Testis (tissue), 3 donors: ENCODE results near the gene TM9SF4. TPM values are rescaled to one million over a fixed set of nuclear protein-coding genes. Genes with fewer than 3 reads are reported as not detected.

Experiments used
- DNase-seq: peaks from one replicate; pipeline ENCODE4 v3.0.0-alpha.2; 2019
- H3K27ac ChIP-seq, 2 donors: fragments of 200-600 bp; sonication (generic); one replicate each; pipeline ENCODE4 v1.5.1; 2019
- H3K27me3 ChIP-seq: fragments of 200-600 bp; sonication (generic); one replicate; pipeline ENCODE4 v1.5.1; 2019
- H3K36me3 ChIP-seq: fragments of 200-600 bp; sonication (generic); one replicate; pipeline ENCODE4 v1.5.1; 2017; ENCODE audit warnings: low read depth; ENCODE audit errors: missing control alignments
- H3K4me1 ChIP-seq: fragments of 200-600 bp; sonication (generic); one replicate; pipeline ENCODE4 v1.5.1; 2019
- H3K4me3 ChIP-seq, 2 donors: fragments of 200-600 bp; sonication (generic); one replicate each; pipeline ENCODE4 v1.5.1; 2017 to 2019
- H3K9me3 ChIP-seq: fragments of 200-600 bp; sonication (generic); one replicate; pipeline ENCODE4 v1.5.1; 2017
- POLR2A ChIP-seq: fragments of 450-650 bp; IDR thresholded peaks from one replicate; pipeline ENCODE4 v1.6.1; 2017; ENCODE audit warnings: antibody characterized with exemption, mild to moderate bottlenecking, moderate library complexity
- WGBS, 2 donors: methylation state at CpG; one replicate each; pipeline ENCODE4 v1.1.5; 2018; 5-methylcytosine and 5-hydroxymethylcytosine counted together
- intact Hi-C: fragments of 100-400 bp; cut with DNase I; formaldehyde crosslinking; loops from one replicate; pipeline ENCODE4 v1.15.1; 2023; ENCODE audit warnings: low total_unique reads
- polyA plus RNA-seq: library from polyadenylated mRNA; stranded (reverse); fragments of 350-450 nt; fragmentation: Illumina TruSeq; extraction: RNeasy Lipid Tissue Mini Kit (QIAGEN cat#74804); gene quantifications from one replicate; pipeline ENCODE4 v1.2.3, GENCODE V29; 2014; ENCODE audit warnings: low read depth, low replicate concordance; ENCODE audit not compliant: insufficient read depth
- total RNA-seq, 2 donors: library from RNA; depleted of rRNA; stranded (reverse); fragments of >200 nt; gene quantifications; one replicate each; pipeline ENCODE4 v1.2.3, GENCODE V29; 2016
- TF ChIP-seq, protein P1 (sequence below), 3 experiments: fragments of 450-650 bp in 2 of 3; fragments of 200-600 bp in 1 of 3; sonication (generic) in 1 of 3; IDR thresholded peaks; one replicate each; pipeline ENCODE4 v1.5.1; 2016 to 2019; ENCODE audit warnings: antibody characterized with exemption in 3 of 3, mild to moderate bottlenecking in 2 of 3, moderate library complexity in 1 of 3

The TM9SF4 gene
- total and polyA plus RNA-seq, 3 donors from 2014 or later: 53.2 to 55.8 (median 54.3) TPM

DNA sequence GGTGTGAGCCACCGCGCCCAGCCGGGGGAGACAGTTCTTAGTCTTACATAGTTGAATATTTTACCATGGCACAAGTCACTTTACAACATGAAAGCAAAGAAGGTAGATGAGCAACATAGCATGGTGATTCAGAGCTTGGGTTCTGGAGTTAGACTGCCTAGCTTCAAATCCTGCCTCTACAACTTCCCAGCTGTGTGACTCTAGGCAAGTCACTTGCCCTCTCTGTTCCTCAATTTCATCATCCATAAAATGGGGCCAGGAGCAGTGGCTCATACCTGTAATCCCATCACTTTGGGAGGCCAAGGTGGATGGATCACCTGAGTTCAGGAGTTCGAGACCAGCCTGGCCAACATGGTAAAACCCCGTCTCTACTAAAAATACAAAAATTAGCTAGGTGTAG lies 31.2 kb upstream of the TM9SF4 start:
- WGBS, 2 donors: 77 to 94% methylated on average over 5 of the region's 5 CpGs
- H3K27me3 ChIP-seq: no peaks in the 10 kb centered on the region
- H3K4me1 ChIP-seq: no peaks in the 10 kb centered on the region
- H3K4me3 ChIP-seq: no peak overlapping the region
- H3K27ac ChIP-seq: no peak overlapping the region
- no peaks in the 10 kb centered on the region for H3K36me3 ChIP-seq
- intact Hi-C loops: no loop called here
- H3K9me3 ChIP-seq: no peaks in the 10 kb centered on the region
- TF ChIP-seq, protein P1, sequence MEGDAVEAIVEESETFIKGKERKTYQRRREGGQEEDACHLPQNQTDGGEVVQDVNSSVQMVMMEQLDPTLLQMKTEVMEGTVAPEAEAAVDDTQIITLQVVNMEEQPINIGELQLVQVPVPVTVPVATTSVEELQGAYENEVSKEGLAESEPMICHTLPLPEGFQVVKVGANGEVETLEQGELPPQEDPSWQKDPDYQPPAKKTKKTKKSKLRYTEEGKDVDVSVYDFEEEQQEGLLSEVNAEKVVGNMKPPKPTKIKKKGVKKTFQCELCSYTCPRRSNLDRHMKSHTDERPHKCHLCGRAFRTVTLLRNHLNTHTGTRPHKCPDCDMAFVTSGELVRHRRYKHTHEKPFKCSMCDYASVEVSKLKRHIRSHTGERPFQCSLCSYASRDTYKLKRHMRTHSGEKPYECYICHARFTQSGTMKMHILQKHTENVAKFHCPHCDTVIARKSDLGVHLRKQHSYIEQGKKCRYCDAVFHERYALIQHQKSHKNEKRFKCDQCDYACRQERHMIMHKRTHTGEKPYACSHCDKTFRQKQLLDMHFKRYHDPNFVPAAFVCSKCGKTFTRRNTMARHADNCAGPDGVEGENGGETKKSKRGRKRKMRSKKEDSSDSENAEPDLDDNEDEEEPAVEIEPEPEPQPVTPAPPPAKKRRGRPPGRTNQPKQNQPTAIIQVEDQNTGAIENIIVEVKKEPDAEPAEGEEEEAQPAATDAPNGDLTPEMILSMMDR (IDR thresholded peaks at IDR 0.05): no peak
- no peak for TF ChIP-seq POLR2A
- no peak for DNase-seq

DNA sequence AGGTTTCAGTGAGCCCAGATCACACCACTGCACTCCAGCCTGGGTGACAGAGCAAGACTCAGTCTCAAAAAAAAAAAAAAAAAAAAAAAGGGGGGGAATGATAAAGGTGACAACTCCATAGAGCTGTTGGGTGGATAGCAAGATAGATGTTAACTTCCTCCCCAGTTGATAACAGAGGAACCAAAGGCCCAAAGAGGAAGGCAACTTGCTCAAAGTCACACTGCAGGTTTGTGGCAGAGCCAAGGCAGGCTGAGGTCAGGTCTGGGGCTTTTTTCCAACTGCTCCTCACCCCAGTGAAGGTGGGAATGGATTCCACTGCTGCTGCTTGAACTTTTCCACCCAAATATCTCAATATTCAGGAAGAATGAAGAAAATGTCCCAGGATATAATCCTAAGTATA lies 30.7 kb upstream of the TM9SF4 start:
- Histone ChIP-seq H3K4me3 (no peak overlapping the region), H3K4me1 (no peaks in the 10 kb centered on the region), H3K9me3 (no peaks in the 10 kb centered on the region), H3K27ac (no peak overlapping the region), H3K27me3 (no peaks in the 10 kb centered on the region), H3K36me3 (no peaks in the 10 kb centered on the region)
- no peak for DNase-seq
- TF ChIP-seq POLR2A: no peak
- TF ChIP-seq, protein P1 (IDR thresholded peaks at IDR 0.05): no peak
- intact Hi-C loops: no loop called here

GRCh38 chr20:32079655-32080109 lies 29.8 kb upstream of the TM9SF4 start:
- H3K36me3 ChIP-seq: no peaks in the 10 kb centered on the region
- no peak overlapping the region for H3K27ac ChIP-seq
- 69 to 81% methylated on average over 5 to 8 of the region's 8 CpGs for WGBS, 2 donors
- no peak for TF ChIP-seq POLR2A
- TF ChIP-seq, protein P1 (IDR thresholded peaks at IDR 0.05): no peak
- H3K27me3 ChIP-seq: no peaks in the 10 kb centered on the region
- no peak overlapping the region for H3K4me3 ChIP-seq
- H3K4me1 ChIP-seq: no peaks in the 10 kb centered on the region
- intact Hi-C loops: no loop called here
- H3K9me3 ChIP-seq: no peaks in the 10 kb centered on the region
- DNase-seq: no peak

DNA sequence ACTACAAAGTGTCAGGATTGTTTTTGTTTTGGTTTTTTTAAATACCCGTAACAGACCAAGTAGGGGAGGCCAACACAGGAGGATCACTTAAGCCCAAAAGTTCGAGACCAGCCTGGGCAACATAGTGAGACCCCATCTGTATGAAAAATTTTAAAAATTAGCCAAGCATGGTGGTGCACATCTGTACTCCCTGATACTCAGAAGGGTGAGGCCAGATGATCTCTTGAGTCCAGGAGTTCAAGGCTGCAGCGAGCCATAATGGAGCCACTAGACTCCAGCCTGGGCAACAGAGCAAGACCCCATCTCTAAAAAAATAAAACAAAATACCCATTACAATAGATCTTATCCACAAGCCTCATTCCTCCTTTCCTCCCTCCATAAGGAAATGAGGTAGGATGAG lies 28.7 kb upstream of the TM9SF4 start:
- H3K27me3 ChIP-seq: no peaks in the 10 kb centered on the region
- no peak overlapping the region for H3K4me3 ChIP-seq
- no peaks in the 10 kb centered on the region for H3K4me1 ChIP-seq
- H3K27ac ChIP-seq: no peak overlapping the region
- no peak for DNase-seq
- TF ChIP-seq POLR2A: no peak
- TF ChIP-seq, protein P1 (IDR thresholded peaks at IDR 0.05): no peak
- H3K9me3 ChIP-seq: no peaks in the 10 kb centered on the region
- 74 to 91% methylated on average over 3 of the region's 3 CpGs for WGBS, 2 donors
- intact Hi-C loops: no loop called here
- H3K36me3 ChIP-seq: no peaks in the 10 kb centered on the region

DNA sequence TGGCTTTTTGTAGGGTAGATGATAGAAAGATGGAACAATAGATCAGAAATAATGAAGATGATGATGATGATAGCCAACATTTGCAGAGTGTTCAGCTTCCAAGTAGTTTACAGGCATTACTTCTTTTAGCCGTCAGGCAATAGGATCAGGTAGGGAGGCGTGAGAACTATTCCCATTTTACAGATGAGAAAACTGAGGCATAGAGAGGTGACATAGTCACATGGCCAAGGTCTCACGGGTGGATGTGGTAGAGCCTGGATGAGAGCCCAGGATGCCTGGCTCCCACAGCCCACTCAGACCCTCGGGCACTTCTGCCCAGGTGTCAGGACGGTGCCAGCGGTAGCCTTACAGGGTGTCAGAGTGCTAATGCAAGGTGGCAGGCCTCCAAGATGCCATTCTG lies 26.0 kb upstream of the TM9SF4 start:
- Histone ChIP-seq H3K9me3 (no peaks in the 10 kb centered on the region), H3K27me3 (no peaks in the 10 kb centered on the region), H3K4me3 (no peak overlapping the region), H3K36me3 (no peaks in the 10 kb centered on the region), H3K4me1 (no peaks in the 10 kb centered on the region), H3K27ac (no peak overlapping the region)
- DNase-seq: no peak
- TF ChIP-seq, protein P1 (IDR thresholded peaks at IDR 0.05): no peak
- TF ChIP-seq POLR2A: no peak
- 83 to 89% methylated on average over 6 of the region's 6 CpGs for WGBS, 2 donors
- intact Hi-C loops: no loop called here
